ENCODE measurements around the gene FLYWCH2.
A peak's percentile ranks its signal among the peaks of the same experiment; 100 is the strongest.
"Not testable (repeated sequence)": the region's sequence is repeated elsewhere in the genome, so short reads cannot be mapped to it uniquely, and the experiment has no call there.

The FLYWCH2 gene

GRCh38 chr16:2912330-2913199 is 29.6 kb downstream of the FLYWCH2 start:
- peak in 1 of 3 experiments; percentile 29 for DNase-seq (ENCODE audit: low read depth in 3 of 3)

GRCh38 chr16:2913603-2914002 is 30.6 kb downstream of the FLYWCH2 start:
- DNase-seq (ENCODE audit: low read depth in 3 of 3): no peak

- no peak for DNase-seq (ENCODE audit: low read depth in 3 of 3)
These were observed 31.2 kb downstream of the FLYWCH2 start for GRCh38 chr16:2914233-2914632.

- no peak for DNase-seq (ENCODE audit: low read depth in 3 of 3)
These were observed 32.3 kb downstream of the FLYWCH2 start for GRCh38 chr16:2915196-2915929.

GRCh38 chr16:2919511-2920255 is 36.7 kb downstream of the FLYWCH2 start:
- peak in 2 of 3 experiments; percentile 18 to 44 for DNase-seq (ENCODE audit: low read depth in 3 of 3)

GRCh38 chr16:2923481-2923880 is 40.5 kb downstream of the FLYWCH2 start:
- no peak for DNase-seq (ENCODE audit: low read depth in 3 of 3)

GRCh38 chr16:2924901-2925755 is 42.1 kb downstream of the FLYWCH2 start:
- DNase-seq (ENCODE audit: low read depth in 3 of 3): no peak

- DNase-seq (ENCODE audit: low read depth in 3 of 3): no peak
These were observed 43.1 kb downstream of the FLYWCH2 start for GRCh38 chr16:2925951-2926649.

GRCh38 chr16:2926650-2926999 is 43.6 kb downstream of the FLYWCH2 start:
- no peak for DNase-seq (ENCODE audit: low read depth in 3 of 3)

GRCh38 chr16:2927010-2927646 is 44.1 kb downstream of the FLYWCH2 start:
- DNase-seq (ENCODE audit: low read depth in 3 of 3): peak; percentile 61 to 78 (median 76)

GRCh38 chr16:2928151-2928550 is 45.1 kb downstream of the FLYWCH2 start:
- not testable (repeated sequence) for DNase-seq (ENCODE audit: low read depth in 3 of 3)

GRCh38 chr16:2928796-2929195 is 45.8 kb downstream of the FLYWCH2 start:
- DNase-seq (ENCODE audit: low read depth in 3 of 3): no peak

GRCh38 chr16:2929693-2930092 is 46.7 kb downstream of the FLYWCH2 start:
- no peak for DNase-seq (ENCODE audit: low read depth in 3 of 3)

GRCh38 chr16:2930236-2930635 is 47.2 kb downstream of the FLYWCH2 start:
- DNase-seq (ENCODE audit: low read depth in 3 of 3): no peak

GRCh38 chr16:2931231-2931914 is 48.4 kb downstream of the FLYWCH2 start:
- not testable (repeated sequence) for DNase-seq (ENCODE audit: low read depth in 3 of 3)

GRCh38 chr16:2933136-2933535 is 50.1 kb downstream of the FLYWCH2 start:
- no peak for DNase-seq (ENCODE audit: low read depth in 3 of 3)

- no peak for DNase-seq (ENCODE audit: low read depth in 3 of 3)
These were observed 50.7 kb downstream of the FLYWCH2 start for GRCh38 chr16:2933701-2934100.

GRCh38 chr16:2934450-2934849 is 51.4 kb downstream of the FLYWCH2 start:
- no peak for DNase-seq (ENCODE audit: low read depth in 3 of 3)

GRCh38 chr16:2936436-2937011 is 53.5 kb downstream of the FLYWCH2 start:
- DNase-seq (ENCODE audit: low read depth in 3 of 3): no peak
